H9 (cell line): ENCODE measurements around the gene GLS. TPM values are rescaled to one million over a fixed set of nuclear protein-coding genes. Genes with fewer than 3 reads are reported as not detected.

ENCODE experiments used
- DNase-seq: peaks from one replicate; pipeline ENCODE4 v3.0.0-alpha.2; 2017
- H2AFZ ChIP-seq: one replicate; pipeline ENCODE4 v1.6.1; 2013; ENCODE audit warnings: mild to moderate bottlenecking, low read length, control low read depth, moderate library complexity
- H2AK5ac ChIP-seq: 2 replicates; pipeline ENCODE4 v1.6.1; 2013; ENCODE audit warnings: low read length, control low read depth, mixed read lengths; ENCODE audit not compliant: insufficient read length
- H2BK120ac ChIP-seq: one replicate; pipeline ENCODE4 v1.6.1; 2013; ENCODE audit warnings: low read depth, mild to moderate bottlenecking, low read length, control low read depth, inconsistent platforms; ENCODE audit not compliant: poor library complexity, severe bottlenecking
- H2BK12ac ChIP-seq: 2 replicates; pipeline ENCODE4 v1.6.1; 2013; ENCODE audit warnings: low read length, control low read depth, mixed read lengths, low read depth; ENCODE audit not compliant: insufficient read length
- H2BK15ac ChIP-seq: 2 replicates; pipeline ENCODE4 v1.6.1; 2013; ENCODE audit warnings: low read depth, low read length, control low read depth
- H2BK20ac ChIP-seq: one replicate; pipeline ENCODE4 v1.6.1; 2013; ENCODE audit warnings: low read depth, mild to moderate bottlenecking, low read length, control low read depth, inconsistent platforms; ENCODE audit not compliant: poor library complexity, severe bottlenecking
- H2BK5ac ChIP-seq: 2 replicates; pipeline ENCODE4 v1.6.1; 2013; ENCODE audit warnings: low read length, control low read depth, mixed read lengths; ENCODE audit not compliant: insufficient read length
- H3K14ac ChIP-seq: 2 replicates; pipeline ENCODE4 v1.6.1; 2013; ENCODE audit warnings: low read length, control low read depth; ENCODE audit not compliant: insufficient read depth
- H3K18ac ChIP-seq: 2 replicates; pipeline ENCODE4 v1.6.1; 2013; ENCODE audit warnings: low read depth, mild to moderate bottlenecking, mixed read lengths, low read length, control low read depth; ENCODE audit not compliant: insufficient read length
- H3K23ac ChIP-seq: 2 replicates; pipeline ENCODE4 v1.6.1; 2013; ENCODE audit warnings: low read length, control low read depth, mixed read lengths, low read depth; ENCODE audit not compliant: insufficient read length
- H3K23me2 ChIP-seq: 2 replicates; pipeline ENCODE4 v1.6.1; 2013; ENCODE audit warnings: low read depth, mild to moderate bottlenecking, mixed read lengths, low read length, control low read depth; ENCODE audit not compliant: insufficient read length, poor library complexity, severe bottlenecking
- H3K27ac ChIP-seq: 2 replicates; pipeline ENCODE4 v1.5.1; 2013; ENCODE audit warnings: low read length, control low read depth, mixed read lengths, low read depth; ENCODE audit not compliant: insufficient read length
- H3K27me3 ChIP-seq: 2 replicates; pipeline ENCODE4 v1.6.1; 2013; ENCODE audit warnings: low read length, control low read depth, inconsistent platforms; ENCODE audit not compliant: insufficient read depth
- H3K4ac ChIP-seq: 2 replicates; pipeline ENCODE4 v1.6.1; 2013; ENCODE audit warnings: low read depth, mild to moderate bottlenecking, control low read depth, inconsistent platforms, low read length, moderate library complexity
- H3K4me1 ChIP-seq: 2 replicates; pipeline ENCODE4 v1.6.1; 2013; ENCODE audit warnings: low read length, control low read depth, inconsistent platforms; ENCODE audit not compliant: insufficient read depth
- H3K4me2 ChIP-seq: 2 replicates; pipeline ENCODE4 v1.6.1; 2013; ENCODE audit warnings: low read length, control low read depth, mixed read lengths; ENCODE audit not compliant: insufficient read length, insufficient read depth
- H3K56ac ChIP-seq: 2 replicates; pipeline ENCODE4 v1.6.1; 2013; ENCODE audit warnings: low read depth, mild to moderate bottlenecking, mixed read lengths, low read length, control low read depth; ENCODE audit not compliant: insufficient read length
- H3K79me1 ChIP-seq: 2 replicates; pipeline ENCODE4 v1.6.1; 2013; ENCODE audit warnings: low read depth, mild to moderate bottlenecking, moderate library complexity, low read length, control low read depth, inconsistent platforms; ENCODE audit not compliant: insufficient read depth, poor library complexity, severe bottlenecking
- H3K79me2 ChIP-seq: 2 replicates; pipeline ENCODE4 v1.6.1; 2013; ENCODE audit warnings: low read length, control low read depth, inconsistent platforms; ENCODE audit not compliant: insufficient read depth
- H3K9ac ChIP-seq: 2 replicates; pipeline ENCODE4 v1.6.1; 2013; ENCODE audit warnings: low read length, control low read depth, mixed read lengths; ENCODE audit not compliant: insufficient read length; ENCODE audit errors: extremely low read depth
- H3K9me3 ChIP-seq: one replicate; pipeline ENCODE4 v1.6.1; 2013; ENCODE audit warnings: low read depth, low read length, inconsistent platforms; ENCODE audit not compliant: control insufficient read depth
- H3T11ph ChIP-seq: one replicate; pipeline ENCODE4 v1.6.1; 2013; ENCODE audit warnings: mild to moderate bottlenecking, low read length, control low read depth, inconsistent platforms
- H4K20me1 ChIP-seq: one replicate; pipeline ENCODE4 v1.6.1; 2013; ENCODE audit not compliant: control insufficient read depth, insufficient read length, insufficient read depth
- H4K5ac ChIP-seq: 2 replicates; pipeline ENCODE4 v1.6.1; 2013; ENCODE audit warnings: low read depth, mild to moderate bottlenecking, mixed read lengths, low read length, control low read depth; ENCODE audit not compliant: insufficient read length
- H4K8ac ChIP-seq: replicated peaks from 2 replicates; pipeline ENCODE4 v1.6.1; 2013; ENCODE audit warnings: low read length, control low read depth, mixed read lengths, low read depth; ENCODE audit not compliant: insufficient read length
- H4K91ac ChIP-seq: 2 replicates; pipeline ENCODE4 v1.6.1; 2013; ENCODE audit warnings: low read depth, mild to moderate bottlenecking, moderate library complexity, mixed read lengths, low read length, control low read depth; ENCODE audit not compliant: insufficient read length
- H3K27ac Mint-ChIP-seq, 3 experiments: 2 replicates in 2 of 3; 3 replicates in 1 of 3; pipeline ENCODE4 v1.8.0; 2020 to 2021; ENCODE audit warnings: mixed read lengths in 3 of 3, mild to moderate bottlenecking in 1 of 3, moderate library complexity in 1 of 3
- H3K27me3 Mint-ChIP-seq: 2 replicates; pipeline ENCODE4 v1.8.0; 2021; ENCODE audit warnings: low read depth, mild to moderate bottlenecking, moderate library complexity, mixed read lengths
- H3K36me3 Mint-ChIP-seq, 3 experiments: 2 replicates in 2 of 3; 3 replicates in 1 of 3; pipeline ENCODE4 v1.8.0; 2020 to 2021; ENCODE audit warnings: low read depth in 3 of 3, mixed read lengths in 3 of 3; ENCODE audit not compliant: insufficient read depth in 1 of 3
- H3K4me1 Mint-ChIP-seq, 2 experiments: 2 replicates each; pipeline ENCODE4 v1.8.0; 2020; ENCODE audit warnings: mixed read lengths in 2 of 2
- H3K4me3 Mint-ChIP-seq, 2 experiments: 2 replicates in 1 of 2; 3 replicates in 1 of 2; pipeline ENCODE4 v1.8.0; 2020 to 2021; ENCODE audit warnings: mild to moderate bottlenecking in 2 of 2, mixed read lengths in 2 of 2, moderate library complexity in 1 of 2
- H3K9me3 Mint-ChIP-seq, 2 experiments: 2 replicates in 1 of 2; 3 replicates in 1 of 2; pipeline ENCODE4 v1.8.0; 2020; ENCODE audit warnings: mild to moderate bottlenecking in 2 of 2, mixed read lengths in 2 of 2, moderate library complexity in 1 of 2
- whole genome bisulfite sequencing: extraction: QIAGEN DNeasy Blood & Tissue Kit; methylation state at CpG from one replicate; pipeline ENCODE4 v1.1.7; 2013; ENCODE audit warnings: missing lambda C conversion rate, low lambda C conversion rate, mixed read lengths; ENCODE audit not compliant: insufficient read length; ENCODE audit errors: extremely low coverage; 5-methylcytosine and 5-hydroxymethylcytosine counted together
- total RNA-seq: library from RNA; stranded (reverse); gene quantifications from 2 replicates; pipeline ENCODE4 v1.2.1, GENCODE V29; 2021
- TF ChIP-seq, protein P1 (sequence below): fragments of 200-600 bp; sonication (generic); conservative IDR thresholded peaks from 3 replicates; pipeline ENCODE4 v1.8.0; 2021; ENCODE audit warnings: antibody characterized with exemption, mild to moderate bottlenecking

GLS gene
- total RNA-seq, 1 experiment from 2014 or later, result 69.3 TPM

DNA sequence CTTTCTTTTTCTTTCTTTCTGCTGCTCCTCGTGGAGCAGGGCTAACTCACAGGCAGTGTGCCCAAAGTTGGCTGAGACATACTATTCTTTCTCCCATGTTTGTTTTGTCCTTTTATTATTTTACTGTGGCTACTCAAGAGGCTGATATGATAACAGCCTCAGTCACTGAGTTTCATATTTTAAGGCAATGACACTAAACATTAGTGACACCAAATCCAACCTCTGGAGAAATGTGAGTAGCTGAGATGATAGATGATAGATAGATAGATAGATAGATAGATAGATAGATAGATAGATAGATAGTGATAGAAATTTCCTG lies 45.8 kb upstream of the GLS start:
- Mint-ChIP-seq H3K4me3 (no peak overlapping the region), H3K36me3 (no peaks in the 10 kb centered on the region), H3K9me3 (no peaks in the 10 kb centered on the region), H3K4me1 (no peaks in the 10 kb centered on the region), H3K27me3 (no peaks in the 10 kb centered on the region), H3K27ac (no peak overlapping the region)
- H3K23me2 ChIP-seq, result no peaks in the 10 kb centered on the region
- H2BK12ac ChIP-seq, result no peak overlapping the region
- H3K4me2 ChIP-seq, result no peak overlapping the region
- H3T11ph ChIP-seq, result no peak overlapping the region
- no peak overlapping the region for H2BK120ac ChIP-seq
- WGBS, result no CpG with 5 or more reads among the region's 1 CpG
- no peak overlapping the region for H2BK20ac ChIP-seq
- no peaks in the 10 kb centered on the region for H3K79me1 ChIP-seq
- H3K27me3 ChIP-seq, result no peaks in the 10 kb centered on the region
- H3K9ac ChIP-seq, result no peak overlapping the region
- H4K5ac ChIP-seq, result no peak overlapping the region
- H2AFZ ChIP-seq, result no peak overlapping the region
- H3K4ac ChIP-seq, result no peak overlapping the region
- no peak overlapping the region for H3K14ac ChIP-seq
- no peaks in the 10 kb centered on the region for H3K4me1 ChIP-seq
- TF ChIP-seq, protein P1, sequence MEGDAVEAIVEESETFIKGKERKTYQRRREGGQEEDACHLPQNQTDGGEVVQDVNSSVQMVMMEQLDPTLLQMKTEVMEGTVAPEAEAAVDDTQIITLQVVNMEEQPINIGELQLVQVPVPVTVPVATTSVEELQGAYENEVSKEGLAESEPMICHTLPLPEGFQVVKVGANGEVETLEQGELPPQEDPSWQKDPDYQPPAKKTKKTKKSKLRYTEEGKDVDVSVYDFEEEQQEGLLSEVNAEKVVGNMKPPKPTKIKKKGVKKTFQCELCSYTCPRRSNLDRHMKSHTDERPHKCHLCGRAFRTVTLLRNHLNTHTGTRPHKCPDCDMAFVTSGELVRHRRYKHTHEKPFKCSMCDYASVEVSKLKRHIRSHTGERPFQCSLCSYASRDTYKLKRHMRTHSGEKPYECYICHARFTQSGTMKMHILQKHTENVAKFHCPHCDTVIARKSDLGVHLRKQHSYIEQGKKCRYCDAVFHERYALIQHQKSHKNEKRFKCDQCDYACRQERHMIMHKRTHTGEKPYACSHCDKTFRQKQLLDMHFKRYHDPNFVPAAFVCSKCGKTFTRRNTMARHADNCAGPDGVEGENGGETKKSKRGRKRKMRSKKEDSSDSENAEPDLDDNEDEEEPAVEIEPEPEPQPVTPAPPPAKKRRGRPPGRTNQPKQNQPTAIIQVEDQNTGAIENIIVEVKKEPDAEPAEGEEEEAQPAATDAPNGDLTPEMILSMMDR, result no peak
- H3K27ac ChIP-seq, result no peak overlapping the region
- no peak overlapping the region for H3K18ac ChIP-seq
- H4K20me1 ChIP-seq, result no peaks in the 10 kb centered on the region
- no peak overlapping the region for H2AK5ac ChIP-seq
- H3K56ac ChIP-seq, result no peak overlapping the region
- H3K9me3 ChIP-seq, result no peaks in the 10 kb centered on the region
- H2BK5ac ChIP-seq, result no peak overlapping the region
- no peak overlapping the region for H3K23ac ChIP-seq
- H3K79me2 ChIP-seq, result no peaks in the 10 kb centered on the region
- no peak for DNase-seq
- no peak overlapping the region for H2BK15ac ChIP-seq
- no peak overlapping the region for H4K8ac ChIP-seq
- H4K91ac ChIP-seq, result no peak overlapping the region
